B cell (primary cell): ENCODE measurements around the gene SMURF1. TPM values are rescaled to one million over a fixed set of nuclear protein-coding genes. Genes with fewer than 3 reads are reported as not detected.

Source experiments
- ATAC-seq: fragments of 200-7000 bp; cut with Tn5 transposase; one replicate; pipeline ENCODE4 v1.10.0; 2021; ENCODE audit warnings: low read depth, mild to moderate bottlenecking, moderate number of reproducible peaks, moderate library complexity
- CTCF ChIA-PET: fragments of 350-600 bp; sonication (Branson Sonifier 250); formaldehyde crosslinking; loops from one replicate; lab custom pipeline; 2021; ENCODE audit warnings: antibody characterized with exemption, inconsistent platforms; lab: Charles Lee
- POLR2A ChIA-PET: fragments of 350-600 bp; sonication (Branson Sonifier 250); formaldehyde crosslinking; loops from one replicate; lab custom pipeline; 2021; ENCODE audit warnings: antibody characterized with exemption; lab: Charles Lee
- DNase-seq: peaks from one replicate; pipeline ENCODE4 v3.0.0; 2013
- H2AFZ ChIP-seq: 2 replicates; pipeline ENCODE4 v1.6.1; 2012; ENCODE audit warnings: mild to moderate bottlenecking, low read depth, low read length; ENCODE audit not compliant: insufficient read depth, poor library complexity, severe bottlenecking
- H3K27ac ChIP-seq, 2 donors: 1 replicate in 1 of 2; 2 replicates in 1 of 2; pipeline ENCODE4 v1.5.1; 2012 to 2013; ENCODE audit warnings: low read length in 2 of 2, mild to moderate bottlenecking in 2 of 2, moderate library complexity in 1 of 2
- H3K27me3 ChIP-seq, 4 experiments: fragments of 200-600 bp in 1 of 4; sonication (generic) in 1 of 4; replicated peaks in 1 of 4; 1 replicate in 2 of 4; 2 replicates in 2 of 4; pipeline versions ENCODE4 v1.6.1 to v1.7.0; 2013 to 2016; ENCODE audit warnings: low read length in 3 of 4, mild to moderate bottlenecking in 2 of 4, mixed read lengths in 1 of 4, moderate library complexity in 1 of 4; ENCODE audit not compliant: insufficient read depth in 4 of 4, control insufficient read depth in 3 of 4; ENCODE audit errors: control extremely low read depth in 1 of 4
- H3K36me3 ChIP-seq, 2 experiments: replicated peaks in 1 of 2; 1 replicate in 1 of 2; 2 replicates in 1 of 2; pipeline versions ENCODE4 v1.6.1 to v1.7.1; 2013; ENCODE audit warnings: low read length in 1 of 2; ENCODE audit not compliant: insufficient read depth in 2 of 2, control insufficient read depth in 1 of 2; ENCODE audit errors: control extremely low read depth in 1 of 2, extremely low read depth in 1 of 2
- H3K4me1 ChIP-seq, 2 donors: fragments of 200-600 bp in 1 of 2; sonication (generic) in 1 of 2; 1 replicate in 1 of 2; 2 replicates in 1 of 2; pipeline versions ENCODE4 v1.5.1 to v1.6.1; 2013 to 2017; ENCODE audit warnings: low read length in 2 of 2; ENCODE audit not compliant: control insufficient read depth in 2 of 2, insufficient read depth in 2 of 2
- H3K4me2 ChIP-seq: replicated peaks from 2 replicates; pipeline ENCODE3; 2012; ENCODE audit warnings: mild to moderate bottlenecking, low read depth, low read length; ENCODE audit not compliant: poor library complexity, severe bottlenecking
- H3K4me3 ChIP-seq, 5 experiments: fragments of 200-600 bp in 1 of 5; sonication (generic) in 1 of 5; 1 replicate in 3 of 5; 2 replicates in 2 of 5; pipeline versions ENCODE4 v1.5.1 to v1.7.0; 2011 to 2016; ENCODE audit warnings: low read length in 4 of 5, mild to moderate bottlenecking in 4 of 5, low read depth in 2 of 5, control low read depth in 1 of 5, moderate library complexity in 1 of 5; ENCODE audit not compliant: insufficient read depth in 1 of 5; ENCODE audit errors: control extremely low read depth in 1 of 5, extremely low read depth in 1 of 5
- H3K79me2 ChIP-seq: fragments of 200-600 bp; sonication (generic); one replicate; pipeline ENCODE4 v1.6.0; 2016; ENCODE audit warnings: low read length; ENCODE audit not compliant: control insufficient read depth, insufficient read depth
- H3K9ac ChIP-seq: fragments of 200-600 bp; sonication (generic); 2 replicates; pipeline ENCODE4 v1.6.1; 2017; ENCODE audit warnings: mild to moderate bottlenecking, low read length, moderate library complexity
- H3K9me3 ChIP-seq, 3 donors: one replicate each; pipeline versions ENCODE4 v1.6.1 to v1.7.1; 2013; ENCODE audit warnings: low read length in 2 of 3; ENCODE audit not compliant: control insufficient read depth in 2 of 3, insufficient read depth in 1 of 3; ENCODE audit errors: control extremely low read depth in 1 of 3
- H4K20me1 ChIP-seq: 2 replicates; pipeline ENCODE4 v1.6.0; 2012; ENCODE audit warnings: mild to moderate bottlenecking, low read length; ENCODE audit not compliant: insufficient read depth, control insufficient read depth, poor library complexity, severe bottlenecking
- H3K27ac Mint-ChIP-seq: one replicate; pipeline ENCODE4 v1.8.0; 2021; ENCODE audit warnings: mixed read lengths
- H3K27me3 Mint-ChIP-seq: one replicate; pipeline ENCODE4 v1.8.0; 2021; ENCODE audit warnings: mixed read lengths
- H3K4me1 Mint-ChIP-seq: one replicate; pipeline ENCODE4 v1.8.0; 2021; ENCODE audit warnings: mixed read lengths
- H3K4me3 Mint-ChIP-seq: one replicate; pipeline ENCODE4 v1.8.0; 2021; ENCODE audit warnings: mixed read lengths
- H3K9me3 Mint-ChIP-seq: one replicate; pipeline ENCODE4 v1.8.0; 2022; ENCODE audit warnings: mixed read lengths; ENCODE audit not compliant: insufficient read depth
- CTCF ChIP-seq: fragments of 200-600 bp; IDR thresholded peaks from one replicate; pipeline ENCODE4 v1.8.0; 2022; ENCODE audit warnings: antibody characterized with exemption, mild to moderate bottlenecking
- EZH2 ChIP-seq: IDR thresholded peaks from 2 replicates; pipeline ENCODE4 v1.6.1; 2012; ENCODE audit warnings: borderline replicate concordance, low read depth, mild to moderate bottlenecking, moderate library complexity, low read length; ENCODE audit not compliant: insufficient read depth, poor library complexity, severe bottlenecking
- WGBS: methylation state at CpG from one replicate; pipeline ENCODE4 v1.1.5; 2013; ENCODE audit warnings: missing lambda C conversion rate; ENCODE audit not compliant: insufficient coverage; 5-methylcytosine and 5-hydroxymethylcytosine counted together
- intact Hi-C: fragments of 100-400 bp; cut with micrococcal nuclease; formaldehyde crosslinking; loops from one replicate; pipeline ENCODE4 v1.10.0; 2022
- polyA plus RNA-seq: library from polyadenylated mRNA; depleted of rRNA; stranded (reverse); fragments of >200 nt; gene quantifications from 2 replicates; pipeline ENCODE4 v1.2.3, GENCODE V29; 2012
- total RNA-seq, 2 donors: library from RNA; stranded (reverse); fragments of 120-200 nt in 1 of 2; gene quantifications; 1 replicate in 1 of 2; 2 replicates in 1 of 2; pipeline versions ENCODE4 v1.2.3 to v1.2.4, GENCODE V29; 2013 to 2022

Gene SMURF1
- total and polyA plus RNA-seq, 2 donors (not counting 1 experiment from before 2014, with no cell fraction given) = 7.5 to 28.6 TPM

- H3K4me1 Mint-ChIP-seq = peaks cover 7% of the 10 kb centered on the region
- Histone ChIP-seq H3K79me2 (peaks cover 10% of the 10 kb centered on the region), H3K9ac (no peak overlapping the region), H3K36me3 (peaks cover 0 to 68% of the 10 kb centered on the region in 2 experiments), H3K27ac (no peak overlapping the region), H3K27me3 (no peaks in the 10 kb centered on the region), H4K20me1 (peaks cover 3% of the 10 kb centered on the region), H2AFZ (no peak overlapping the region), H3K4me2 (no peak overlapping the region), H3K4me1 (no peaks in the 10 kb centered on the region), H3K4me3 (no peak overlapping the region), H3K9me3 (no peaks in the 10 kb centered on the region)
- no peak for TF ChIP-seq EZH2
- TF ChIP-seq CTCF = no peak
- DNase-seq (no peak), ATAC-seq (no peak)
- H3K27ac Mint-ChIP-seq = no peak overlapping the region
- no peaks in the 10 kb centered on the region for H3K27me3 Mint-ChIP-seq
- H3K4me3 Mint-ChIP-seq = no peak overlapping the region
- no peaks in the 10 kb centered on the region for H3K9me3 Mint-ChIP-seq
- WGBS = 98% methylated on average over 24 of the region's 25 CpGs
- intact Hi-C loops = no loop called here
- CTCF ChIA-PET = no interaction called here
- POLR2A ChIA-PET = no interaction called here
These were observed 130.4 kb downstream of the SMURF1 start for GRCh38 chr7:99013266-99014112.

GRCh38 chr7:99012722-99013121 is 131.2 kb downstream of the SMURF1 start:
- intact Hi-C loops = no loop called here
- ATAC-seq (no peak), DNase-seq (no peak)
- H3K27me3 Mint-ChIP-seq = no peaks in the 10 kb centered on the region
- H3K27ac ChIP-seq = no peak overlapping the region
- H3K4me2 ChIP-seq = no peak overlapping the region
- H3K36me3 ChIP-seq = peaks cover 0 to 72% of the 10 kb centered on the region in 2 experiments
- no peaks in the 10 kb centered on the region for H4K20me1 ChIP-seq
- WGBS = 98% methylated on average over 10 of the region's 13 CpGs
- ChIA-PET CTCF (no interaction called here), POLR2A (no interaction called here)
- no peak overlapping the region for H3K27ac Mint-ChIP-seq
- no peak for TF ChIP-seq CTCF
- no peak for TF ChIP-seq EZH2
- no peak overlapping the region for H3K9ac ChIP-seq
- no peaks in the 10 kb centered on the region for H3K9me3 ChIP-seq
- no peak overlapping the region for H3K4me3 ChIP-seq
- no peaks in the 10 kb centered on the region for H3K27me3 ChIP-seq
- no peaks in the 10 kb centered on the region for H3K9me3 Mint-ChIP-seq
- no peak overlapping the region for H3K4me3 Mint-ChIP-seq
- no peak overlapping the region for H2AFZ ChIP-seq
- H3K79me2 ChIP-seq = peaks cover 10% of the 10 kb centered on the region
- H3K4me1 ChIP-seq = no peaks in the 10 kb centered on the region
- peaks cover 7% of the 10 kb centered on the region for H3K4me1 Mint-ChIP-seq
